ENCODE measurements around the gene CPTP. TPM values are rescaled to one million over a fixed set of nuclear protein-coding genes. Genes with fewer than 3 reads are reported as not detected.
A peak's percentile ranks its signal among the peaks of the same experiment; 100 is the strongest.

Gene CPTP
- total and polyA plus RNA-seq, 2 of the 13 experiments (the other 11 are each of a cell fraction or from before 2014, with no cell fraction given), result 5.5 to 9.3 TPM

DNA sequence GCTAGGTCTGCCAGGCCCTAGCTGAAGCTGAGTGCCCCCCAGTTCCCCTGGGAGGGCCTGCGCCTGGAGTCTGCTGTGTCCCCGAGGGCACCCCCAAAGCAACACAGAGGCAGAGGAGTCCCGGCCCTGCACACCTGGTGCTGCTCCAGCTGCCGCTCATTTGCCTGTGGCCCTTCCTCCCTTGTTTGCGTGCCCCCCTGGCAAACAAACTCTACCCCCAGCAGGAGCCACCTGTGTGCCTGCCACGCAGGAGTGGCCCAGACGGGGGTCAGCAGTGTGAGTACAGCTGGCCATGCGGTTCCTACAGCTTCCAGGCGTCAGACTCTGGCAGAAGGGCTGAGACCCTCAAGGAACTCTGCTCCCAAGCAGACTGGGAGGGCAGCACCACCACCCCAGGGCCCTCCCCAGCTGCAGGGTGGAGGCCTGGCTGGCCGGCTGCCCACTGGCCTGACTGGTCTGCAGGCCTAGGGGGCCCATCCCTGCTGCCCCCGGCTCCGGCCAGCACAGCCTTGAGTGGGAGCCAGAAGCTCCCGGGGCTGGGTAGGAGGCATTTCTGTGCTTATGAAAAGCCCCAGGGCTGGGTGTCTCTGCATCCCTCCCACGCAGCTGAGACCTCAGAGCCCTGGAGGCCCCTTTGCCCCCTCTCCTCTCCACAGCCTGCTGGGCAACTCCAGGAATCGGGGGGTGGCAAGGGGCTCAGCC lies 5.9 kb downstream of the CPTP start (continued):
- TF ChIP-seq, protein P1, sequence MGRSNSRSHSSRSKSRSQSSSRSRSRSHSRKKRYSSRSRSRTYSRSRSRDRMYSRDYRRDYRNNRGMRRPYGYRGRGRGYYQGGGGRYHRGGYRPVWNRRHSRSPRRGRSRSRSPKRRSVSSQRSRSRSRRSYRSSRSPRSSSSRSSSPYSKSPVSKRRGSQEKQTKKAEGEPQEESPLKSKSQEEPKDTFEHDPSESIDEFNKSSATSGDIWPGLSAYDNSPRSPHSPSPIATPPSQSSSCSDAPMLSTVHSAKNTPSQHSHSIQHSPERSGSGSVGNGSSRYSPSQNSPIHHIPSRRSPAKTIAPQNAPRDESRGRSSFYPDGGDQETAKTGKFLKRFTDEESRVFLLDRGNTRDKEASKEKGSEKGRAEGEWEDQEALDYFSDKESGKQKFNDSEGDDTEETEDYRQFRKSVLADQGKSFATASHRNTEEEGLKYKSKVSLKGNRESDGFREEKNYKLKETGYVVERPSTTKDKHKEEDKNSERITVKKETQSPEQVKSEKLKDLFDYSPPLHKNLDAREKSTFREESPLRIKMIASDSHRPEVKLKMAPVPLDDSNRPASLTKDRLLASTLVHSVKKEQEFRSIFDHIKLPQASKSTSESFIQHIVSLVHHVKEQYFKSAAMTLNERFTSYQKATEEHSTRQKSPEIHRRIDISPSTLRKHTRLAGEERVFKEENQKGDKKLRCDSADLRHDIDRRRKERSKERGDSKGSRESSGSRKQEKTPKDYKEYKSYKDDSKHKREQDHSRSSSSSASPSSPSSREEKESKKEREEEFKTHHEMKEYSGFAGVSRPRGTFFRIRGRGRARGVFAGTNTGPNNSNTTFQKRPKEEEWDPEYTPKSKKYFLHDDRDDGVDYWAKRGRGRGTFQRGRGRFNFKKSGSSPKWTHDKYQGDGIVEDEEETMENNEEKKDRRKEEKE (IDR thresholded peaks at IDR 0.05), result no peak
- TF ChIP-seq GATAD2A (CRISPR knock-in tag; IDR thresholded peaks at IDR 0.05), result no peak
- TF ChIP-seq SALL1 (CRISPR knock-in tag; IDR thresholded peaks at IDR 0.05), result peak; percentile 17; the same call in 1 of the 2 replicates
- TF ChIP-seq RELA (CRISPR knock-in tag; IDR thresholded peaks at IDR 0.05), result no peak
- no peak for TF ChIP-seq NONO (IDR thresholded peaks at IDR 0.05)
- TF ChIP-seq NONO (CRISPR knock-in tag; conservative IDR thresholded peaks at IDR 0.05), result no peak
- 0 out of 2 replicates have a peak, but pooled peaks have one; percentile 5 for TF ChIP-seq KDM2A (CRISPR knock-in tag; IDR thresholded peaks at IDR 0.05; ENCODE audit: borderline replicate concordance, low read depth)
- 0 out of 2 replicates have a peak, but pooled peaks have one; percentile 4 for TF ChIP-seq ZNF607 (CRISPR knock-in tag; IDR thresholded peaks at IDR 0.05; ENCODE audit: borderline replicate concordance)
- TF ChIP-seq ZNF138 (CRISPR knock-in tag; IDR thresholded peaks at IDR 0.05; ENCODE audit: low read depth), result 0 out of 2 replicates have a peak, but pooled peaks have one; percentile 19
- TF ChIP-seq SRSF9 (IDR thresholded peaks at IDR 0.05; ENCODE audit: borderline replicate concordance, insufficient read depth, low read depth, low read length, poor library complexity, severe bottlenecking), result no peak
- TF ChIP-seq, protein P2, sequence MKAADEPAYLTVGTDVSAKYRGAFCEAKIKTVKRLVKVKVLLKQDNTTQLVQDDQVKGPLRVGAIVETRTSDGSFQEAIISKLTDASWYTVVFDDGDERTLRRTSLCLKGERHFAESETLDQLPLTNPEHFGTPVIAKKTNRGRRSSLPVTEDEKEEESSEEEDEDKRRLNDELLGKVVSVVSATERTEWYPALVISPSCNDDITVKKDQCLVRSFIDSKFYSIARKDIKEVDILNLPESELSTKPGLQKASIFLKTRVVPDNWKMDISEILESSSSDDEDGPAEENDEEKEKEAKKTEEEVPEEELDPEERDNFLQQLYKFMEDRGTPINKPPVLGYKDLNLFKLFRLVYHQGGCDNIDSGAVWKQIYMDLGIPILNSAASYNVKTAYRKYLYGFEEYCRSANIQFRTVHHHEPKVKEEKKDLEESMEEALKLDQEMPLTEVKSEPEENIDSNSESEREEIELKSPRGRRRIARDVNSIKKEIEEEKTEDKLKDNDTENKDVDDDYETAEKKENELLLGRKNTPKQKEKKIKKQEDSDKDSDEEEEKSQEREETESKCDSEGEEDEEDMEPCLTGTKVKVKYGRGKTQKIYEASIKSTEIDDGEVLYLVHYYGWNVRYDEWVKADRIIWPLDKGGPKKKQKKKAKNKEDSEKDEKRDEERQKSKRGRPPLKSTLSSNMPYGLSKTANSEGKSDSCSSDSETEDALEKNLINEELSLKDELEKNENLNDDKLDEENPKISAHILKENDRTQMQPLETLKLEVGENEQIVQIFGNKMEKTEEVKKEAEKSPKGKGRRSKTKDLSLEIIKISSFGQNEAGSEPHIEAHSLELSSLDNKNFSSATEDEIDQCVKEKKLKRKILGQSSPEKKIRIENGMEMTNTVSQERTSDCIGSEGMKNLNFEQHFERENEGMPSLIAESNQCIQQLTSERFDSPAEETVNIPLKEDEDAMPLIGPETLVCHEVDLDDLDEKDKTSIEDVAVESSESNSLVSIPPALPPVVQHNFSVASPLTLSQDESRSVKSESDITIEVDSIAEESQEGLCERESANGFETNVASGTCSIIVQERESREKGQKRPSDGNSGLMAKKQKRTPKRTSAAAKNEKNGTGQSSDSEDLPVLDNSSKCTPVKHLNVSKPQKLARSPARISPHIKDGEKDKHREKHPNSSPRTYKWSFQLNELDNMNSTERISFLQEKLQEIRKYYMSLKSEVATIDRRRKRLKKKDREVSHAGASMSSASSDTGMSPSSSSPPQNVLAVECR (CRISPR knock-in tag; IDR thresholded peaks at IDR 0.05; ENCODE audit: borderline replicate concordance), result peak; percentile 10; the same call in 1 of the 2 replicates
- no peak for TF ChIP-seq ZNF550 (CRISPR knock-in tag; IDR thresholded peaks at IDR 0.05; ENCODE audit: borderline replicate concordance)
- TF ChIP-seq ZSCAN31 (CRISPR knock-in tag; IDR thresholded peaks at IDR 0.05; ENCODE audit: low read depth), result no peak
- TF ChIP-seq ZNF343 (CRISPR knock-in tag; IDR thresholded peaks at IDR 0.05), result no peak
- 0 out of 2 replicates have a peak, but pooled peaks have one; percentile 10 for TF ChIP-seq PHF8 (CRISPR knock-in tag; IDR thresholded peaks at IDR 0.05)
- 0 out of 2 replicates have a peak, but pooled peaks have one; percentile 5 for TF ChIP-seq MYC (CRISPR knock-in tag; IDR thresholded peaks at IDR 0.05; ENCODE audit: borderline replicate concordance)
- no peak for TF ChIP-seq ZNF746 (CRISPR knock-in tag; IDR thresholded peaks at IDR 0.05)
- 0 out of 2 replicates have a peak, but pooled peaks have one; percentile 5 for TF ChIP-seq MEF2D (CRISPR knock-in tag; IDR thresholded peaks at IDR 0.05)
- no peak for TF ChIP-seq ZNF850 (CRISPR knock-in tag; conservative IDR thresholded peaks at IDR 0.05)
- no peak for TF ChIP-seq MTF2 (CRISPR knock-in tag; IDR thresholded peaks at IDR 0.05; ENCODE audit: borderline replicate concordance)
- TF ChIP-seq, protein P3, sequence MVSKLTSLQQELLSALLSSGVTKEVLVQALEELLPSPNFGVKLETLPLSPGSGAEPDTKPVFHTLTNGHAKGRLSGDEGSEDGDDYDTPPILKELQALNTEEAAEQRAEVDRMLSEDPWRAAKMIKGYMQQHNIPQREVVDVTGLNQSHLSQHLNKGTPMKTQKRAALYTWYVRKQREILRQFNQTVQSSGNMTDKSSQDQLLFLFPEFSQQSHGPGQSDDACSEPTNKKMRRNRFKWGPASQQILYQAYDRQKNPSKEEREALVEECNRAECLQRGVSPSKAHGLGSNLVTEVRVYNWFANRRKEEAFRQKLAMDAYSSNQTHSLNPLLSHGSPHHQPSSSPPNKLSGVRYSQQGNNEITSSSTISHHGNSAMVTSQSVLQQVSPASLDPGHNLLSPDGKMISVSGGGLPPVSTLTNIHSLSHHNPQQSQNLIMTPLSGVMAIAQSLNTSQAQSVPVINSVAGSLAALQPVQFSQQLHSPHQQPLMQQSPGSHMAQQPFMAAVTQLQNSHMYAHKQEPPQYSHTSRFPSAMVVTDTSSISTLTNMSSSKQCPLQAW (CRISPR knock-in tag; IDR thresholded peaks at IDR 0.05), result no peak; the same call in 1 of the 2 replicates
